ENCODE measurements around the gene IGSF21. TPM values are rescaled to one million over a fixed set of nuclear protein-coding genes. Genes with fewer than 3 reads are reported as not detected.
"Not testable (repeated sequence)": the region's sequence is repeated elsewhere in the genome, so short reads cannot be mapped to it uniquely, and the experiment has no call there.

The IGSF21 gene
- total and polyA plus RNA-seq, 4 donors, result 0.95 to 10.1 (median 3.8) TPM

DNA sequence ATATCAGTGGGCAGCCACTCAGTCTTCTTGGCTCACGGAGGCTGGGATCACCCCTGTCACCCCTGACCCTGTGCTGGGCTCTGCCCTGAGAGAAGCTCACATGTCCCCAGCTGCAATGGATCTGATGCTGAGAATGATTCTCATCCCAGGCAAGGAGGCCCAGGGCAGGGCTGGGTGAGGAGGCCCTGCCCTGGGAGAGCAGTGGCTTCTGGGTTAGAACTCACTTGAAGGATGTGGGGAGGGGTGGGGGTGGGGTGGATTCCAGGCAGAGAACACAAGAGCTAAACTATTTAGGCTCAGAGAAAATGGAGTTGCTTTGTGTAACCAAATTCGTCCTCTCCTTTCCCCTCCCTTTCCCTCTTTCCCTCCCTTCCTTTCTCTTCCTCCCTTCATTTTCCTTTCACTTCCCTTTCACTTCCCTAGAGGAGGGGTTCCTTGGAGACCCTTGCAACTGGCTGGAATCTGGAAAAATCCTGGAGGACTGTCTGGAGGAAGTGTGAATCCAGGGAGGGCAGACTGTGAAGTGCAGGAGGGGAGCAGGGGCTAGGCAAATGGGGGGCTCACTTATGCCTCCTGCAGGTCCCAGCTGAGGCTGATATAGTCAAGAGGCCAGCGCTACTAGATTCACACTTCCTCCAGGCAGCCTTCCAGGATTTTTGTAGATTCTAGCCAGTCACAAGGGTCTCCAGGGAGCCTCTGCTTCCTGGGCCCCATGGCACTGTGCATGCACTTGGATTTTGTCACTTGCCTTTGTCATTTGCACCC is 47.0 kb downstream of the IGSF21 start:
- no peaks in the 10 kb centered on the region for H3K36me3 ChIP-seq (ENCODE audit: control insufficient read depth in 1 of 2, insufficient read depth in 2 of 2, low read length in 1 of 2)
- peaks cover 0 to 2% of the 10 kb centered on the region in 2 donors for H3K27me3 ChIP-seq (ENCODE audit: control insufficient read depth in 1 of 2, insufficient read depth in 2 of 2, low read length in 1 of 2)
- ATAC-seq (ENCODE audit: low FRiP score) (no peak), DNase-seq (peak; percentile 27 to 32)
- no peak overlapping the region for H3K27ac ChIP-seq (ENCODE audit: low read depth in 1 of 2, low read length in 2 of 2)
- H3K4me1 ChIP-seq (ENCODE audit: control insufficient read depth in 1 of 2, insufficient read depth in 2 of 2, low read length in 2 of 2), result no peaks in the 10 kb centered on the region
- WGBS, 2 donors, result 53 to 59% methylated on average over 3 of the region's 3 CpGs
- intact Hi-C loops (cut with DNase I), result no loop called here
- no peak overlapping the region for H3K4me3 ChIP-seq (ENCODE audit: low read length in 2 of 2)
- no peaks in the 10 kb centered on the region for H3K9me3 ChIP-seq (ENCODE audit: control insufficient read depth, low read length)

DNA sequence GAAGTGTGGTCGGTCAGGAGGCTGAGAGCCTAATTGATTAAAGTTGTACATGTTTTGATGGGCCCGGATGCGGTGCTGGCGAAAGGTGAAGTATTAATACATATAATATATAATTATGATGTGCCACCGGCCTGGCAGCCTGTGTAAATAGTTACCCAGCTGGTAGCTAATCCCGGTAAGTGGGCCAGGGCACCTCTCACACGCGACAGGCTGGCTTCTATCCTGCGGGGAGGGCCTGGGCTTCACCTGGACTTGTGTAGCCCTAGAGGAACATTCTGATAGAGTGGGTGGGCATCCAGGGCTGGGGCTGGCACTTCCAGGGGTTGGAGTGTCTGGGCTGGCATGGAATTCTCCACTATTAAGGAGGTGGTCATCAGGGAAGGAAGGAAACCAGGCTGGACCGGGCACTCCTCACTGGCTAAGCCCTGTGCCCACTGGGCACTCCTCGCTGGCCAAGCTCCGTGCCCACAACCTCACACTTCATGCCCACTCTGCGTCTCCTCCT is 48.3 kb downstream of the IGSF21 start:
- H3K27me3 ChIP-seq (ENCODE audit: control insufficient read depth in 1 of 2, insufficient read depth in 2 of 2, low read length in 1 of 2), result peaks cover 0 to 2% of the 10 kb centered on the region in 2 donors
- WGBS, 2 donors, result 80 to 84% methylated on average over 13 of the region's 13 CpGs
- DNase-seq, result peak; percentile 26 to 51
- intact Hi-C loops (cut with DNase I), result no loop called here
- no peaks in the 10 kb centered on the region for H3K36me3 ChIP-seq (ENCODE audit: control insufficient read depth in 1 of 2, insufficient read depth in 2 of 2, low read length in 1 of 2)
- no peak overlapping the region for H3K27ac ChIP-seq (ENCODE audit: low read depth in 1 of 2, low read length in 2 of 2)
- no peaks in the 10 kb centered on the region for H3K4me1 ChIP-seq (ENCODE audit: control insufficient read depth in 1 of 2, insufficient read depth in 2 of 2, low read length in 2 of 2)
- no peak for ATAC-seq (ENCODE audit: low FRiP score)
- H3K9me3 ChIP-seq (ENCODE audit: control insufficient read depth, low read length), result no peaks in the 10 kb centered on the region
- no peak overlapping the region for H3K4me3 ChIP-seq (ENCODE audit: low read length in 2 of 2)

DNA sequence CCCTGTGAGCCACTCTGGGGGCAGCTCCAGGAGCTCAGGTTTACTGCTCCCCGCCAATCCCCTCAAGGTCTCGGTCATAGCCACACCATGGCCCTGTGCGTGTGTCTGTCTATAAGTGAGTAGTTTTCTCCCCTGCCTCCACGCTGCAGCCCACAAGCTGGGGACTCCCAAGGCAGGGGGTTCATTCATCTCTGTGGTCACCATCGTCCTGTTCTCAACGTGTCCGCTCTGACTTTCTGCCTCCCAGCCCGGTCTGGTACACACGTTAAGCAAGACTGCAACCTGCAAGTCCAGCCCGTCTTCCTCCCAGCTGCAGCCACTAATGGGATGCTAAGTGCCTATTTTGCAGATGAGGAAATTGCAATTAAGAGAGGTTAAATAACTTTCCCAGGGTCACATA is 49.8 kb downstream of the IGSF21 start:
- DNase-seq (peak in 1 of 2 donors; percentile 10), ATAC-seq (ENCODE audit: low FRiP score) (no peak)
- H3K4me3 ChIP-seq (ENCODE audit: low read length in 2 of 2), result no peak overlapping the region
- WGBS, 2 donors, result 70 to 80% methylated on average over 10 of the region's 10 CpGs
- no peaks in the 10 kb centered on the region for H3K36me3 ChIP-seq (ENCODE audit: control insufficient read depth in 1 of 2, insufficient read depth in 2 of 2, low read length in 1 of 2)
- H3K9me3 ChIP-seq (ENCODE audit: control insufficient read depth, low read length), result no peaks in the 10 kb centered on the region
- no peak overlapping the region for H3K27ac ChIP-seq (ENCODE audit: low read depth in 1 of 2, low read length in 2 of 2)
- H3K27me3 ChIP-seq (ENCODE audit: control insufficient read depth in 1 of 2, insufficient read depth in 2 of 2, low read length in 1 of 2), result no peaks in the 10 kb centered on the region
- intact Hi-C loops (cut with DNase I), result no loop called here
- no peaks in the 10 kb centered on the region for H3K4me1 ChIP-seq (ENCODE audit: control insufficient read depth in 1 of 2, insufficient read depth in 2 of 2, low read length in 2 of 2)

DNA sequence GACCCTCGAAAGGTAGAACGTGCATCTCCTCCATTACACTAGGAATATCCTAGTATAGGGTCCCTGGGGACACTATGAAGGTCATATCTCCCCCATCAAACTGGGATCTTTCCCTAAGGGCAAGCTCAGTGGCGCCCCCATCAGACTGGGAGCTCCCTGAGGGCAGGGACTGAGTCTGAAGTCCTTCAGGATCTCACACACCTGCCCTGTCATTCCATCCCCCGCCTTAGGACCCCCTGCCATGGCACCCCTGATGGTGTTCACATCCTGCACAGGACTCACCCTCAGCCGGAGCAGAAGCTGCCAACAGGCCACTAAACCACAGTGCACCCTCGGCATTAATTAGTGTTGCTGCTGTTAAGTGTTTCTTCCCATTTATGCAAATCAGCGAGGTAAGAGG is 50.4 kb downstream of the IGSF21 start:
- no peak for ATAC-seq (ENCODE audit: low FRiP score)
- Histone ChIP-seq H3K4me1 (ENCODE audit: control insufficient read depth in 1 of 2, insufficient read depth in 2 of 2, low read length in 2 of 2) (no peaks in the 10 kb centered on the region), H3K4me3 (ENCODE audit: low read length in 2 of 2) (no peak overlapping the region), H3K36me3 (ENCODE audit: control insufficient read depth in 1 of 2, insufficient read depth in 2 of 2, low read length in 1 of 2) (no peaks in the 10 kb centered on the region), H3K27ac (ENCODE audit: low read depth in 1 of 2, low read length in 2 of 2) (no peak overlapping the region), H3K9me3 (ENCODE audit: control insufficient read depth, low read length) (no peaks in the 10 kb centered on the region), H3K27me3 (ENCODE audit: control insufficient read depth in 1 of 2, insufficient read depth in 2 of 2, low read length in 1 of 2) (no peaks in the 10 kb centered on the region)
- WGBS, 2 donors, result 80 to 82% methylated on average over 7 of the region's 7 CpGs
- intact Hi-C loops (cut with DNase I), result no loop called here
- peak in 1 of 2 donors; percentile 50 for DNase-seq

DNA sequence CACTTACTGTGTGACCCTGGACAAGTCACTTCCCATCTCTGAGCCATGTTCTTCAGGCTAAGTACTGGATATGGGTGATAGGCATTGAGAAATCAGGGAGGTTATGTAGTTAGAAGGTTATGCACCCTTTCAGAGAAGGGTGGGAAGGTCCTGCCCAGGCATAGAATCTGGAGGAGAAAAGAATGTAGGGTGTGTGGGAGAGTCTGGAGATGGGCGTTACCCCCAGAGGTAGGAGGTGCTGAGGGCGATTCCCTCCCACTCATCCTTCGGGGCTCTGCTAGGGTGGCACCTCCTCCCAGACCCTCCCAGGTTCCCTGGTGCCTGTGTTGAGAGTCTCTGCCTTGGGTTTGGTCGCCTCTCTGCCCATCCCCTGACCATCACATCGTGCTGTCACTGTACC is 51.1 kb downstream of the IGSF21 start:
- intact Hi-C loops (cut with DNase I), result no loop called here
- Histone ChIP-seq H3K9me3 (ENCODE audit: control insufficient read depth, low read length) (no peaks in the 10 kb centered on the region), H3K27me3 (ENCODE audit: control insufficient read depth in 1 of 2, insufficient read depth in 2 of 2, low read length in 1 of 2) (no peaks in the 10 kb centered on the region), H3K27ac (ENCODE audit: low read depth in 1 of 2, low read length in 2 of 2) (no peak overlapping the region), H3K36me3 (ENCODE audit: control insufficient read depth in 1 of 2, insufficient read depth in 2 of 2, low read length in 1 of 2) (no peaks in the 10 kb centered on the region), H3K4me1 (ENCODE audit: control insufficient read depth in 1 of 2, insufficient read depth in 2 of 2, low read length in 2 of 2) (no peaks in the 10 kb centered on the region), H3K4me3 (ENCODE audit: low read length in 2 of 2) (no peak overlapping the region)
- DNase-seq, result peak in 1 of 2 donors; percentile 36
- ATAC-seq (ENCODE audit: low FRiP score), result no peak
- WGBS, 2 donors, result 67 to 80% methylated on average over 5 of the region's 5 CpGs

DNA sequence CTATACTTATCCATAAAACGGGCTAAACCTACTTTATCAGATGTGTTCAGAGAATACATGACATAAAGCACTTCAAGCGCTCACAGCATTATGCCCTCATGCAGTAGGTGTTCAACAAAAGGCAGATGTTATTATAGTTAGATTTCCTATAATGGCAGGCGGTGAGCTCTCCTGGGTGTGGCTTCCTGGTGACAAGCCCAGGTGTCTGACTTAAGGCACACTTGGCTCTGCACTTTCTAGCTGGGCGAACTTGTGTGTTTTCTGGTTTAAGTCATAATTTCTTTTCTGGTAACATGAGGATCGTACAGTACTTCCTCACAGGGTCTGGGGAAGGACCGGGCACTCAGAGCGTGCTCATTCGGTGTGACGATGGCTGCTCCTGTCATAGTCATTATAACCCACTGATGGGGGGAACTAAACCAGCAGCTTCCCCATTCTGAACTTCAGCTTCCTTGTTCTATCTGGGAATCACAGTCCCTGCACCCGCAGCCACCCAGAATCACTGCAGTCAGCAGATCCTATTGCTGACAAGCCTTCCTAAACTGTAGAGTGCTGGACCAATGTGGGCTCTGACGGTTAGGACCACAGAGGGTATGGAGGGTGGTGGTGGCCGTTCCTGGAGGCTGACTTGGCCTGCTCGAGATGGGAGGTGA is 52.8 kb downstream of the IGSF21 start:
- H3K4me3 ChIP-seq (ENCODE audit: low read length in 2 of 2), result no peak overlapping the region
- intact Hi-C loops (cut with DNase I), result no loop called here
- peak; percentile 64 to 89 for DNase-seq
- H3K27ac ChIP-seq (ENCODE audit: low read depth in 1 of 2, low read length in 2 of 2), result no peak overlapping the region
- ATAC-seq (ENCODE audit: low FRiP score), result peak; percentile 58
- H3K4me1 ChIP-seq (ENCODE audit: control insufficient read depth in 1 of 2, insufficient read depth in 2 of 2, low read length in 2 of 2), result no peaks in the 10 kb centered on the region
- H3K9me3 ChIP-seq (ENCODE audit: control insufficient read depth, low read length), result no peaks in the 10 kb centered on the region
- H3K27me3 ChIP-seq (ENCODE audit: control insufficient read depth in 1 of 2, insufficient read depth in 2 of 2, low read length in 1 of 2), result no peaks in the 10 kb centered on the region
- WGBS, 2 donors, result 81 to 82% methylated on average over 13 of the region's 13 CpGs
- H3K36me3 ChIP-seq (ENCODE audit: control insufficient read depth in 1 of 2, insufficient read depth in 2 of 2, low read length in 1 of 2), result no peaks in the 10 kb centered on the region

DNA sequence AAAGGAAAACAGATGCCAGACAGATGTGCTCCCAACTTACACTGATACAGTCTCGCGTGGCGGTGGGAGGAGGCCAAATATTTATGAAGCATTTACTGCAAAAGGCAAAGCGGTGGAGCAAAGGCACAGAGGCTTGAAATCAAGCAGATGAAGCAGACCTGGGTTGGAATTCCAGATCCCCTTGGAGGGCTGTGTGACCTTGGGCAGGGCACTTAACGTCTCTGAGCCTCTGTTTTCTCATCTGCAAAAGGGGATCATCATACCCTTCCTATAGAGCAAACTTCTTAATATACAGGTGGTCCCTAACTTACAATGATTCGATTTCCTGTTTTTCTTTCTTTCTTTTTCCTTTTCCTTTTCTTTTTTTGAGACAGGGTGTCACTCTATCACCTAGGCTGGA is 54.1 kb downstream of the IGSF21 start:
- no peak for ATAC-seq (ENCODE audit: low FRiP score)

DNA sequence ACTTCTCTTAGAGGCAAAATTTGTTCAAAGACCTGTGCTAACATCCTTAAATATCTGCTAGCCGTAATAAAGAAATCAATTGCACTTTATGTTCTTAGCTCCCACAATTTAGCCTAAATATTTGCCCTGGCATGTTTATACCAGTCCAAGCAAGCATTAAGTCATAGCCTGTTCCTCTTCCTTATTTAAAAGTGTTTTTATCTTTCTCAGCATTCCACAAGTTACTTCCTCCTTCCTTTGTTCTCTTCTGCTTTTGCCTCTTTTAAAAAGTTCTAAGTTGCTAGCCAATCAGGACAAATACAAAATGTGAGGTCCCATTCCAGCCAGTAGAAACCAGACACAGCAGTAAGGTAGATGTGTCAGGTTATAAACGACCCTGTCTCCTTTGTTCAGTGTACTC is 58.0 kb downstream of the IGSF21 start:
- H3K4me3 ChIP-seq (ENCODE audit: low read length in 2 of 2); H3K4me1 ChIP-seq (ENCODE audit: control insufficient read depth in 1 of 2, insufficient read depth in 2 of 2, low read length in 2 of 2); H3K9me3 ChIP-seq (ENCODE audit: control insufficient read depth, low read length); H3K36me3 ChIP-seq (ENCODE audit: control insufficient read depth in 1 of 2, insufficient read depth in 2 of 2, low read length in 1 of 2); H3K27me3 ChIP-seq (ENCODE audit: control insufficient read depth in 1 of 2, insufficient read depth in 2 of 2, low read length in 1 of 2); ATAC-seq (ENCODE audit: low FRiP score); H3K27ac ChIP-seq (ENCODE audit: low read depth in 1 of 2, low read length in 2 of 2); DNase-seq; intact Hi-C loops (cut with DNase I): not testable (repeated sequence)
- WGBS, 2 donors, result 41 to 43% methylated on average over 2 of the region's 2 CpGs

More for the DNA sequence above, 54.1 kb downstream of the IGSF21 start:
- intact Hi-C loops (cut with DNase I), result no loop called here
- no peak overlapping the region for H3K27ac ChIP-seq (ENCODE audit: low read depth in 1 of 2, low read length in 2 of 2)
- no peak overlapping the region for H3K4me3 ChIP-seq (ENCODE audit: low read length in 2 of 2)
- H3K4me1 ChIP-seq (ENCODE audit: control insufficient read depth in 1 of 2, insufficient read depth in 2 of 2, low read length in 2 of 2), result no peaks in the 10 kb centered on the region
- no peaks in the 10 kb centered on the region for H3K27me3 ChIP-seq (ENCODE audit: control insufficient read depth in 1 of 2, insufficient read depth in 2 of 2, low read length in 1 of 2)
- H3K9me3 ChIP-seq (ENCODE audit: control insufficient read depth, low read length), result no peaks in the 10 kb centered on the region
- 31 to 44% methylated on average over 6 of the region's 6 CpGs for WGBS, 2 donors
- H3K36me3 ChIP-seq (ENCODE audit: control insufficient read depth in 1 of 2, insufficient read depth in 2 of 2, low read length in 1 of 2), result no peaks in the 10 kb centered on the region
- no peak for DNase-seq

DNA sequence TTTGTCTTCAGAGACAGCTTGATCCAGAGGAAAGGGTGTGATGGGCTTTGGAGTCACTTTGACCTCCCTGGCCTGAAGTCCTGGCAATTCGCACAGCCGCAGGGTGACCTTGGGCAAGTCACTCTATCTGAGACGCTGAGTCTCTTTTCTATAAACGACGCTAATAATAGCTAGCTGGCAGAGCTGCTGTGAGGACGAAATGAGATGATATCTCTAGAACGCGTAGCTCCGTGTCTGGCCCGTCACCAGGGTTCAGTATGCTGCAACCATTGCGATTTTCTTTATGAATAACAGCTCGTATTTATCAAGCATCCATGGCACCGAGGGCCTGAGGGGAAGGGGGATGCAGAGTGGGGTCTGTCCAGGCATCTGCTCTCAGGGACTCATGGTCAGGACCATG is 58.7 kb downstream of the IGSF21 start:
- Histone ChIP-seq H3K4me3 (ENCODE audit: low read length in 2 of 2) (no peak overlapping the region), H3K9me3 (ENCODE audit: control insufficient read depth, low read length) (no peaks in the 10 kb centered on the region), H3K27ac (ENCODE audit: low read depth in 1 of 2, low read length in 2 of 2) (no peak overlapping the region), H3K27me3 (ENCODE audit: control insufficient read depth in 1 of 2, insufficient read depth in 2 of 2, low read length in 1 of 2) (no peaks in the 10 kb centered on the region), H3K4me1 (ENCODE audit: control insufficient read depth in 1 of 2, insufficient read depth in 2 of 2, low read length in 2 of 2) (no peaks in the 10 kb centered on the region), H3K36me3 (ENCODE audit: control insufficient read depth in 1 of 2, insufficient read depth in 2 of 2, low read length in 1 of 2) (no peaks in the 10 kb centered on the region)
- peak; percentile 12 to 38 for DNase-seq
- 57 to 64% methylated on average over 13 of the region's 13 CpGs for whole genome bisulfite sequencing, 2 donors
- ATAC-seq (ENCODE audit: low FRiP score), result no peak
- intact Hi-C loops (cut with DNase I), result no loop called here

Measured in aorta (tissue), 5 donors.